MCF 10A (cell line): Measurements from ENCODE around the gene WNT3A. TPM values are rescaled to one million over a fixed set of nuclear protein-coding genes. Genes with fewer than 3 reads are reported as not detected.

Experiments
- BruUV-seq: library from RNA; stranded (reverse); fragments of 400-500 nt; replicated peaks from 2 replicates; lab custom pipeline; 2021; lab: Mats Ljungman, UMichigan
- CTCF ChIA-PET: fragments of 300-600 bp; sonication (Branson Sonifier 250); formaldehyde crosslinking; extraction: SDS; loops from one replicate; lab custom pipeline; 2021; ENCODE audit warnings: antibody characterized with exemption, inconsistent platforms; lab: Yijun Ruan, JAX
- POLR2A ChIA-PET: fragments of 300-600, 350-650 bp; sonication (Branson Sonifier 250); formaldehyde crosslinking; extraction: SDS; loops from one replicate; lab custom pipeline; 2020; ENCODE audit warnings: antibody characterized with exemption, inconsistent platforms; lab: Yijun Ruan, JAX
- DNase-seq: peaks from one replicate; pipeline ENCODE4 v3.0.0-alpha.2; 2018; ENCODE audit not compliant: unreplicated experiment
- H3K27ac Mint-ChIP-seq: one replicate; pipeline ENCODE4 v1.8.0; 2022; ENCODE audit warnings: mild to moderate bottlenecking, low read depth, mixed read lengths; ENCODE audit not compliant: unreplicated experiment
- H3K27me3 Mint-ChIP-seq: one replicate; pipeline ENCODE4 v1.8.0; 2022; ENCODE audit warnings: mixed read lengths; ENCODE audit not compliant: insufficient read depth, unreplicated experiment
- H3K36me3 Mint-ChIP-seq: one replicate; pipeline ENCODE4 v1.8.0; 2022; ENCODE audit warnings: mild to moderate bottlenecking, moderate library complexity, mixed read lengths; ENCODE audit not compliant: insufficient read depth, unreplicated experiment
- H3K4me1 Mint-ChIP-seq: one replicate; pipeline ENCODE4 v1.8.0; 2022; ENCODE audit warnings: mixed read lengths; ENCODE audit not compliant: insufficient read depth, unreplicated experiment
- H3K4me3 Mint-ChIP-seq: one replicate; pipeline ENCODE4 v1.8.0; 2022; ENCODE audit warnings: mild to moderate bottlenecking, moderate library complexity, mixed read lengths; ENCODE audit not compliant: unreplicated experiment
- H3K9me3 Mint-ChIP-seq: one replicate; pipeline ENCODE4 v1.8.0; 2022; ENCODE audit warnings: mixed read lengths; ENCODE audit not compliant: unreplicated experiment
- intact Hi-C: fragments of 100-400 bp; cut with micrococcal nuclease; formaldehyde crosslinking; loops from 2 replicates; pipeline ENCODE4 v1.14.1; 2022
- total RNA-seq: library from RNA; stranded (reverse); gene quantifications from 2 replicates; pipeline ENCODE4 v1.2.3, GENCODE V29; 2022
- TF ChIP-seq, protein P1 (sequence below): fragments of 200-600 bp; IDR thresholded peaks from one replicate; pipeline ENCODE4 v1.8.0; 2022; ENCODE audit warnings: antibody characterized with exemption, mild to moderate bottlenecking; ENCODE audit not compliant: unreplicated experiment

WNT3A gene
- total RNA-seq, 1 experiment from 2014 or later = not detected

DNA sequence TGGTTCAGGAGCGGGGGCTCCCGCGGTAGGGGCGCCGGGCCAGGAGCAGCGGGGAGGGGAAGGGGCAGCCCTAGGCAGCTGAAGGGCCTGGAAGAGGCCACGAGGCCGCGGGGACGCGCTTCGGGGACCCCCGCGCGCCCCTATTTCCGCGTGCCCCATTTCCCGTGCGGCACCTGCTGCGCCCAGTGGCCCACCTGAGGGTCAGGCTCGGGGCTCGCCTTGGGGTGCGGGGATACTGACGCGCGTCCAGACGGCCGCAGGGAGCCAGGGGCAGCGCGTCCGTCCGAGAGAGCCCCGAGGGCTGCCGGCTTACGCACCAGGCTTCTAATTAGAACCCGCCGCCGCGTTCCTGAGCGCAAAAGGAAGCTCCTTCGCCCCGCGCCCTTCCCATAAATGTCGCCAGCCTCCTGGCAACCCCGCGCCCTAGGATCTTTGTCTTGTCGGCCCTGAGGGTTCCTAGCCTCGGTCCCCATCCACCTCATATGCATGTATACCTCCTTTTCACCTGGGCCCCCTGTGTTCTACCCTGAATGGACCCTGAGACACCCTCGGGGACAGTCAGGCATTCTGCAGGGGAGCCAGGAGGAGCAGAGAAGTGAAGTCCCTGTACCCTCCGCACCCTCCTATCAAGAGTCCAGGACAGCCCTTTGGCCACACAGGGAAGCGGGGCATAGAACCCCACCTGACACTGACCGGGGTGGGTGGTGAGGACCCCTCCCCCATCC, 1.8 kb downstream of the WNT3A start:
- TF ChIP-seq, protein P1, sequence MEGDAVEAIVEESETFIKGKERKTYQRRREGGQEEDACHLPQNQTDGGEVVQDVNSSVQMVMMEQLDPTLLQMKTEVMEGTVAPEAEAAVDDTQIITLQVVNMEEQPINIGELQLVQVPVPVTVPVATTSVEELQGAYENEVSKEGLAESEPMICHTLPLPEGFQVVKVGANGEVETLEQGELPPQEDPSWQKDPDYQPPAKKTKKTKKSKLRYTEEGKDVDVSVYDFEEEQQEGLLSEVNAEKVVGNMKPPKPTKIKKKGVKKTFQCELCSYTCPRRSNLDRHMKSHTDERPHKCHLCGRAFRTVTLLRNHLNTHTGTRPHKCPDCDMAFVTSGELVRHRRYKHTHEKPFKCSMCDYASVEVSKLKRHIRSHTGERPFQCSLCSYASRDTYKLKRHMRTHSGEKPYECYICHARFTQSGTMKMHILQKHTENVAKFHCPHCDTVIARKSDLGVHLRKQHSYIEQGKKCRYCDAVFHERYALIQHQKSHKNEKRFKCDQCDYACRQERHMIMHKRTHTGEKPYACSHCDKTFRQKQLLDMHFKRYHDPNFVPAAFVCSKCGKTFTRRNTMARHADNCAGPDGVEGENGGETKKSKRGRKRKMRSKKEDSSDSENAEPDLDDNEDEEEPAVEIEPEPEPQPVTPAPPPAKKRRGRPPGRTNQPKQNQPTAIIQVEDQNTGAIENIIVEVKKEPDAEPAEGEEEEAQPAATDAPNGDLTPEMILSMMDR = no peak
- intact Hi-C loops = no loop called here
- peaks cover 37% of the 10 kb centered on the region for H3K27me3 Mint-ChIP-seq
- BruUV-seq = no TSS peak
- H3K36me3 Mint-ChIP-seq = peaks cover 3% of the 10 kb centered on the region
- no peak overlapping the region for H3K4me3 Mint-ChIP-seq
- H3K4me1 Mint-ChIP-seq = peaks cover 16% of the 10 kb centered on the region
- POLR2A ChIA-PET = no interaction called here
- no peak for DNase-seq
- H3K9me3 Mint-ChIP-seq = no peaks in the 10 kb centered on the region
- H3K27ac Mint-ChIP-seq = no peak overlapping the region
- CTCF ChIA-PET = no interaction called here

DNA sequence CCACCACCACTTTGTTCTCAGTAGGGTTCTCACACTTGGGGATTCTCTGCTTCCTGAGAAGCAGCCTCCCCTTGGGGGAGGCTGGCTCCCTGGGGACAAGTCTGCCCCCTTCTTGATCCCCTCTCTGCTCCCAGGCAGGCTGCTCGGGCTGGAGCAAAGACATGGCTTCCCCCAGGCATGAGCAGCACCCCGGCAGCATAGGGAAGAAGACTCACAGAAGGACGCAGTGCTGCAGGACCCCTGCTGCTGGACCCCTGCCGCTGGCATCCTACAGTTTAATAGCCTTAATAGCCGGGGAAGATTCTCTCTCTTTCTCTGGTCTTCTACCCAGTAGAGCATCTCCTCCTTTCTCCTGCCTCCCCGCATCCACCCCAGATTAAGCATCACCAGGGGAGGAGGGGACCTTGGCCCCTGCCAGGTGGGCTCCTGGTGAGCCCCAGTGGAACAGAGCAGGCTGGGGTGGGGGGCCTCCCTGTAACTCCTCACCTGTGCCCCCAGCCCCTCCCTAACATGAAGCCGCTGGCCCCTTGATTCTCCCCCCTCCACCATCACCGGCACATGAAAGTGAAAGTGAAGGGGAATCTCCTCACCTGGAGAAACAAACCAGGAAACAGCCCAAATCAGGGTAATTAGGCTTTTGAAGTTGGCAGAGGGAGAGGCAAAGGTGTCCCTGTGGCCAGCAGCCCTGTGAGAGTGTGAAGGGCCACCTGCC, 2.5 kb downstream of the WNT3A start:
- peaks cover 13% of the 10 kb centered on the region for H3K4me1 Mint-ChIP-seq
- intact Hi-C loops = no loop called here
- DNase-seq = no peak
- TF ChIP-seq, protein P1 = no peak
- no peak overlapping the region for H3K4me3 Mint-ChIP-seq
- no peaks in the 10 kb centered on the region for H3K9me3 Mint-ChIP-seq
- CTCF ChIA-PET = interaction anchor here (7.9 kb wide), 1 partner anchor 10 kb away, joined by 87 read pairs; no protein-coding TSS in a partner anchor
- POLR2A ChIA-PET = interaction anchor here (0.5 to 0.7 kb wide), 3 partner anchors 73 to 129 kb away, joined by 3 to 4 read pairs (median 3); partner anchors contain the start of gene ARF1
- no peaks in the 10 kb centered on the region for H3K36me3 Mint-ChIP-seq
- H3K27me3 Mint-ChIP-seq = peaks cover 36% of the 10 kb centered on the region
- H3K27ac Mint-ChIP-seq = no peak overlapping the region
- BruUV-seq = no TSS peak

DNA sequence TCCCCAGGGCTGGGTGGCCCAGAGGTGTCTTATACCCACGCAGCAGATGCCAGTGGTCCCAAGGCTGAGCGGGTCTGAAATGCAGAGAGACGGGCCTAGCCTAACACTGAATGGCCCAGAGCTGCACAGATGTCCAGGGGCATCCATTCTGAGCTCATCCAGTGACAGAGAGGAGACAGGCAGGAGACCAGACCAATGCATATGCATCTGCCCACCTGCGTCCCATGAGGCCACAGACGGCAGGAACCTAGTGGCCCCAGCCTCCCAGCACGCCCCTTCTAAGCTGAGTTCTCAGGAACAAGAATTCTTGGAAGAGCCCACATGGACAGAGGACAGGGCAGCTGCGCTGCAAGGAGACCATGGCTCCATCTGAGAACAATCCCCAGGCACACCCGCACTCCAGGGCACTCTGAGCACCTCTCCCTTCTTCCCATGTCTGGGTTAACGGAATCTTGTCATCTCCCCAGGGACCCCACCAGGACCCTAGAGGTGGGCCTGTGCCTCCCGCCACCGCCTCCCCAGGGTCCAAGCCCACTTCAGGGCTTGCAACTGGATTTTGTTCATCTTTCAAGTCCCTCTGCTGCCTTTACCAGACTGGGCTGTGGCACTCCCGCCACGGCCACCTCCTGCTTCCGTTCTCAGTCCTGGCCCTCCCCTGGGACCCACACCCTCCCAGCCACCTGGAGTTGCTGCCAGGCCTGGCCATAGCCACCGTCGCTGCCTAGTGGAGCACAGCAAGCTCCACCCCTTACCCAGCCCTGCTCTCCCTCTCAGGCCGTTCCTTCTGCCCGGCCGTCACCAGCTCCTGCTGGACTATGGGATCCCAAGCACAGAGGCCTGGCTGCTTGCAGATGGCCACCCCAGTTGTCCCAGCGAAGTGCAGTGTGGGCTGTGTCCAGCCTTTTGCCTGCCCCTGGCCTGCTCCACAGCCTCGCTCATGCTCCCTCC, 3.3 kb downstream of the WNT3A start:
- H3K36me3 Mint-ChIP-seq = no peaks in the 10 kb centered on the region
- ChIA-PET POLR2A (interaction anchor here (0.5 to 3.7 kb wide), 4 partner anchors 8 to 128 kb away, joined by 3 to 18 read pairs (median 4); partner anchors contain the start of gene ARF1), CTCF (interaction anchor here (0.6 to 7.9 kb wide), 7 partner anchors 7 to 156 kb away, joined by 3 to 87 read pairs (median 5); no protein-coding TSS in a partner anchor)
- intact Hi-C loops = no loop called here
- no peak for DNase-seq
- TF ChIP-seq, protein P1 = no peak
- H3K9me3 Mint-ChIP-seq = no peaks in the 10 kb centered on the region
- H3K4me3 Mint-ChIP-seq = no peak overlapping the region
- BruUV-seq = no TSS peak
- peaks cover 28% of the 10 kb centered on the region for H3K27me3 Mint-ChIP-seq
- no peak overlapping the region for H3K27ac Mint-ChIP-seq
- peaks cover 12% of the 10 kb centered on the region for H3K4me1 Mint-ChIP-seq
